ENCODE measurements around the gene DACH1.

DNA sequence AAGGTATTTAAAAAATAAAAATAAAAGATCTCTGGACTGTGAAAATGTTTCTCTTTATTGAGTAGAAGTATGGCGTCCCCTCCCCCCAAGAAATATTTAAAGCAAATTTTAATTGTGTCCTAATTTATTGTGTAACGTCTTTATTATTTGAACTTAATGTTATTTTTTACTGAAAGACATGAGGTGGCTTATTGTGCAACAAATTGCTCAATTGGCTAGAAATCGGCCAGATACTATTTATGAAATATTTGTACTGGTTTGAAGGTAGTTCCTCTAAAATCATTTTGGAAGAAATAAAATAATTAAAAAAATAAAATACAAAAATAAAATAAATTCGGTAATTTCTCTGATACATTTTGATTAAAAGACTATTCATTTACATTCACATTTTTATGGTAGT, 162.3 kb downstream of the DACH1 start:
- TF ChIP-seq, protein P1, sequence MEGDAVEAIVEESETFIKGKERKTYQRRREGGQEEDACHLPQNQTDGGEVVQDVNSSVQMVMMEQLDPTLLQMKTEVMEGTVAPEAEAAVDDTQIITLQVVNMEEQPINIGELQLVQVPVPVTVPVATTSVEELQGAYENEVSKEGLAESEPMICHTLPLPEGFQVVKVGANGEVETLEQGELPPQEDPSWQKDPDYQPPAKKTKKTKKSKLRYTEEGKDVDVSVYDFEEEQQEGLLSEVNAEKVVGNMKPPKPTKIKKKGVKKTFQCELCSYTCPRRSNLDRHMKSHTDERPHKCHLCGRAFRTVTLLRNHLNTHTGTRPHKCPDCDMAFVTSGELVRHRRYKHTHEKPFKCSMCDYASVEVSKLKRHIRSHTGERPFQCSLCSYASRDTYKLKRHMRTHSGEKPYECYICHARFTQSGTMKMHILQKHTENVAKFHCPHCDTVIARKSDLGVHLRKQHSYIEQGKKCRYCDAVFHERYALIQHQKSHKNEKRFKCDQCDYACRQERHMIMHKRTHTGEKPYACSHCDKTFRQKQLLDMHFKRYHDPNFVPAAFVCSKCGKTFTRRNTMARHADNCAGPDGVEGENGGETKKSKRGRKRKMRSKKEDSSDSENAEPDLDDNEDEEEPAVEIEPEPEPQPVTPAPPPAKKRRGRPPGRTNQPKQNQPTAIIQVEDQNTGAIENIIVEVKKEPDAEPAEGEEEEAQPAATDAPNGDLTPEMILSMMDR (IDR thresholded peaks at IDR 0.05; ENCODE audit: low read depth, low read length): no peak
- no peak for TF ChIP-seq EZH2phosphoT487 (IDR thresholded peaks at IDR 0.05; ENCODE audit: low read depth)
